Measurements from ENCODE around the gene BCAS2.
"Not testable (repeated sequence)": the region's sequence is repeated elsewhere in the genome, so short reads cannot be mapped to it uniquely, and the experiment has no call there.

The BCAS2 gene

DNA sequence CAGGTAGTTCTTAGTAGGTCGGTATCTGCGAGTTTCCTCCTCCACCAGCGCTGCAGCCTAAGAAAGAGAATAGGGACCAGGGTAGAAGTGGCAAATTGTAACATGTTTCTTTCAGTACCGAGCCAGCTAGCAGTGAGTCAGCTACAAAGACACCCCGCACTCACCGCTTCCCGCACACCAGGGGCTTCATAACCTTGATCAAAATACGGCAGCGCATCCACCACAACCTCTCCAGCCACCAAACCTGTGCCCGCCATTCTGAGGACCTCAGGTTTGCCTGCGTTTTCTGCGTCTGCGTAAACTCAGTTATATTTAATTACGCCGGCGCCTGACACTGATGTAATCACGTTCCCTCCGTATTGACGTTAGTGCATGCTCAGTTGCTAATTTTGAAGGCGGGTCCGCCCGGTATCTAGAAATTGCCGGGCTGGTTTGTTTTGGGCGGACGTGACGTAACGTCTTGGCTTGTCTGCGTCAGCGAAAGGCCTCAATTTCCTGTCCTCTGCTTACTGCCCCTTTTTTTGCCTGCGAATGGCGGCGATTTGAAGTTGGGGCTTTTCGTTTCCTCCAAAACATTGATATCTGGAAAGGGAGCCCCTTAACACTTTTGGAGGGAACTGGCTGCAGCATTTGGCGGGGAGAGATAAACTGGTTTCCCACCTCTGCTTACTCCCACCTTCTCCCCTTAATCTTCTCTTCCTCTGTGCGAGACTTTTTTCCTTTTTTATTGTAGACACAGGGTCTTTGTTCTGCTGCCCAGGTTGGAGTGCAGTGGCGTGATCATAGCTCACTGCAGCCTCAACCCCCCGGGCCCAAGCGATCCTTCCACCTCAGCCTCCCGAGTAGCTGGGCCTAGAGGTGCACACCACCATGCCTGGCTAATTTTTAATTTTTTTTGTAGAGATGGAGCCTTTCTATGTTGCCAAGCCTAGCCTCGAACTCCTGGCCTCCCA, at the start of gene BCAS2:
TSS of gene BCAS2 (minus strand) at position 281 of the 953 bp plus-strand sequence. CDS start at position 257, 24 bp downstream.
- peak; percentile 99 for DNase-seq

- DNase-seq, result no peak
These were observed 45.7 kb upstream of the BCAS2 start for GRCh38 chr1:114627107-114627506.

GRCh38 chr1:114623364-114623763, 41.9 kb upstream of the BCAS2 start:
- no peak for DNase-seq

DNA sequence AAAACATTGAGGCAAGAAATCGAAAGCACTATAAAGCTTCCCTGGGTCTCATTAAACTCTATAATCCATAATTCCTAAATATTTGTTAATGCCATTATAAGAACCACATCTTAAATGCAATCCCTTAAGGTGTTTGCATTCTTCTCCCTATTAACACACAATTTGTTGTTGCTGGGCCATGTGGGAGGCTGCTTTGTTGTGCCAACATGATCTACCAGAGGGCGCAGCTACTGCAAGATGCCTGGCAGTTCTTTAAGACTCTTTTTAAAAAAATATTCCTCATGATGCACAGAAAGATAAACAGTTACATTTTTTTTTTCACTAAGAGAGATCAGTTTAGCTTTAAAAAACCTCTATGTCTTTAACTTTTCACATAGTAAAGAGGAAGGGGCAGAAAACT, 39.0 kb upstream of the BCAS2 start:
- no peak for DNase-seq

GRCh38 chr1:114618606-114619005, 37.2 kb upstream of the BCAS2 start:
- DNase-seq, result no peak

- peak; percentile 78 for DNase-seq
These were observed 29.3 kb upstream of the BCAS2 start for GRCh38 chr1:114610546-114611245.

DNA sequence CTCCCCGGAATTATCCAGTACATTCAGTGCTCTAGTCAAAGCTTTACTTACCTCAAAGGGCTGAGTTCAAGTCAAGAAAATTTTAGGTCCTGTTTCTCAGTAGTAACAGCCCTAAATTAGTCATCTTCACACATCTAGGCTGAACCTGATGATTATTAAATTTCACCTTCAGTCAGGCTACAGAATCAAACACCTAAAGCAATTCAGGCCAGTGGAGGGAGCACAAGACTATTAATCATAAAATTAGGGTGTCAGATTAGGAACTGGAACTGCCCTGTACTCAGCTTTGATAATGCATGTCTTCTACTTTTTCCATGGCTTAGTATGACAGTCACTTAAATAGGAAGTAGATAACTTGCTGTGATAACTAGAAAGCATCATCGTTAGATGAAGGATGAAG, 28.4 kb upstream of the BCAS2 start:
- DNase-seq, result no peak

DNA sequence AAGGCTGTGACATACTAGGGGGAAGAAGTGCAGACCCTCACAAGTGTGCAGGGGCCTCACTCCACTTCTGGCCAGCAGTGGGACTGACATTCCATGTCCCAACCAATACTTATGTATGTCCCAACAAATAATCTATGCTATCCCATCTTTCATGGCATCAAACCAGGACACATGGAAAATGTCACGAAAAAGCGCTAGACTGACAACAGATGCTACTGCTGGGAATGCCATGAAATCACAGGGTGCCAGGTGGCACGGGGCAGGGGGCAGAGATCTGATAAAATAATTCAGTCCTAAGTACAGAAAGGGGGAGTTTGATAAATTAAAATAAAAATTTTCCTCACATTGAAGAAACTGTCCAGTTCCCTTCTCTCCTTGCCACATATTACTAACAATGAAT, 27.6 kb upstream of the BCAS2 start:
- no peak for DNase-seq

DNA sequence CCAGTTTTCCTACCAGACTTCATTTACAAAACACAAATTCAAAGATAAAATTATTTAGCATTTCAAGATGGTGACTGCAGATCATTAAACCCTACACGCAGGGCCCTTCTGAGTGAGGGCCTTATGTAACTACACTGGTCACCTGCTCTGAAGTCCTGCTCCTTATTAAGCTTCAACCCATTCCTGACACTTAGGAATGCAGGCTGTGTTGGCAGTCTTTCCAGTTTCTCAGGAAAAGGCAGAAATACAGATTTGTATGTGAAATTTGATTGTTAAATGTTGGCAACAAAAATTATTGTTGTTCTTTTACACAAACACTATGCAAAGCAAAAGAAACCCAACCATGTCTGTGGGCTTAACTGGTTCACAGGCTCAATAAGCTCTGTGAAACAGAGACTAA, 25.8 kb upstream of the BCAS2 start:
- DNase-seq, result no peak

DNA sequence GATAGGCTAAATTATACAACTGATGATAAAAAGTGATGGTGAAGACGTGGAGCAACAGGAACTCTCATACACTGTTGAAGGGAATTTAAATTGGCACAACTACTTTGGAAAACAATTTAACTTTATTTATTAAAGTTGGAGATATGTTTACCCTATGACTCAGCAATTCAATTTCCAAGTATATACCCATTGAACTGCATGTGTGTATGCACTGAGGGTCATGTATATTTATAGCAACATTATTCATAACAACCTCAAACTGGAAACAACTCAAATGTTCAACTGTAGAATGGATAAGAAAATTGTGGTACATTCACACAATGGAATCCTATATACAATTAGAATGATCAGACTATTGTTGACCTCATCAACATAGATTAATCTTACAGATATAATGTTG, 16.5 kb upstream of the BCAS2 start:
- DNase-seq, result no peak

GRCh38 chr1:114595602-114596001, 14.2 kb upstream of the BCAS2 start:
- DNase-seq, result no peak

DNA sequence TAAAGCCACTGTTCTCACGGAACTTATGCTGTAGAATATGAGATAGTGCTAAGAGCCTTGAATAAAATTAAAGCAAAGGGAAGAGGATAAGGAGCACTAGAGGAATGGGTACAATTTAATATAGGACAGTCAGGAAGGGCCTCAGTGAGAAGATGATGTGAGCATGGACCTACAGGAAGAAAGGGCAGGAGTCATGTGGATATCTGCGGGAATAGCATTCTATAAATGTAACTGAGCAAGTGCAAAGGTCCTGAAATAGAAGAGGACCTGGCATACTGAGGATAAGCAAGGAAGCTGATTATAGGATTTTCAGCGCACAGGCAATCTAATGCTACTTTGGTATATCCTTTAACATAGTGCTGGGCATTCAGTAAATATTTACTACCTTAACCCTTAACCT, 12.6 kb upstream of the BCAS2 start:
- no peak for DNase-seq

GRCh38 chr1:114589122-114589521, 7.7 kb upstream of the BCAS2 start:
- no peak for DNase-seq

DNA sequence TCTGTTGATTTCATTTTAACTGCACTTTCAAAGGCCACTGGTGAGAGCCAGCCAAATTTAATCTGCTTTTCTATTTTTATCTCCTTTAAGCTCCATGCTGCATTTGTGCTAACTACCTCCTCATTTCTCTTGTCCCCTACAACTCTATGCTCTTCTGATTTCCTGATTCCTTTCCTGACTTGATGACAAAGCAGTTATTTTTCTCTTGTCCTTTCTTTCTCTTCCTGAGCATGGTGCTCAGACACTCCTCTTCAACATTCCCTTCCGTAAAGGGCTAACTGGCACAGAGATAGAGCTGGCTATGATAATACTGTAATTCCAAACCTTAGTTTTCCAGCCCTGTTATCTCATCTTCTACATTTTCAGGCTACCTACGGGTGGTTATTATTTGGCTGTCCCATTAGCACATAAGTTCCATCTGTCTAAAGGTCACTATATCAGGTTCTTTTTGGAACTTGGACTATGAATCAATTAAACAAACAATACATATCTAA, 6.8 kb upstream of the BCAS2 start:
- DNase-seq, result no peak

GRCh38 chr1:114587203-114587991, 6.0 kb upstream of the BCAS2 start:
- no peak for DNase-seq

- no peak for DNase-seq
These were observed 5.2 kb upstream of the BCAS2 start for GRCh38 chr1:114586513-114587047.

- DNase-seq, result no peak
These were observed 3.8 kb upstream of the BCAS2 start for GRCh38 chr1:114585231-114585630.

GRCh38 chr1:114574365-114574764, 7.0 kb downstream of the BCAS2 start:
- no peak for DNase-seq

- DNase-seq, result no peak
These were observed 17.3 kb downstream of the BCAS2 start for GRCh38 chr1:114564141-114564540.

GRCh38 chr1:114562978-114563510, 18.4 kb downstream of the BCAS2 start:
- DNase-seq, result not testable (repeated sequence)

- no peak for DNase-seq
These were observed 20.1 kb downstream of the BCAS2 start for GRCh38 chr1:114561333-114561732.

DNA sequence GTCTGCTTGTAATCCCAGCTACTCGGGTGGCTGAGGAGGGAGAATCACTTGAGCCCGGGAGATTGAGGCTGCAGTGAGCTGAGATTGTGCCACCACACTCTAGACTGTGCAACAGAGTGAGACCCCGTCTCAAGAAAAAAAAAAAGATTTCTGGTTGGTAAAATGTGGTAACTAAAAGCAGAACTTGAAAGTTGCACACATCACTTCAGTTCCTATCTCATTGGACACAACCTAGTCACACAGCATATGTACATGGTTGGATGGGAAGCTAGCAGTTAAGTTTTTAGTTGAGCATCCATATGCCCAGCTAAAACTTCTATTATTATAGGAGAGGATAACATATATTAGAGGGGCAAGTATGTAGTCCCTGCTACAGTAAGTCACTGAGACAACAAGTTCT, 22.1 kb downstream of the BCAS2 start:
- DNase-seq, result no peak

GRCh38 chr1:114558544-114558943, 22.9 kb downstream of the BCAS2 start:
- DNase-seq, result peak; percentile 16
